Prostate gland (tissue), 2 donors: ENCODE measurements around the gene ACYP2. TPM values are rescaled to one million over a fixed set of nuclear protein-coding genes. Genes with fewer than 3 reads are reported as not detected.

ENCODE experiments used
- DNase-seq: peaks from one replicate; pipeline ENCODE4 v3.0.0-alpha.2; 2019; ENCODE audit warnings: low spot score
- H3K27ac ChIP-seq, 2 donors: fragments of 200-600 bp; sonication (generic); 2 replicates each; pipeline ENCODE4 v1.5.1; 2017 to 2019
- H3K27me3 ChIP-seq: fragments of 200-600 bp; sonication (generic); replicated peaks from 2 replicates; pipeline ENCODE4 v1.5.1; 2019; ENCODE audit not compliant: insufficient read depth
- H3K36me3 ChIP-seq, 2 donors: fragments of 200-600 bp; sonication (generic); 1 replicate in 1 of 2; 2 replicates in 1 of 2; pipeline versions ENCODE4 v1.5.1 to v1.8.1; 2017 to 2019
- H3K4me1 ChIP-seq: fragments of 200-600 bp; sonication (generic); replicated peaks from 2 replicates; pipeline ENCODE4 v1.5.1; 2019
- H3K4me3 ChIP-seq, 2 donors: fragments of 200-600 bp; sonication (generic); 2 replicates each; pipeline ENCODE4 v1.5.1; 2017 to 2019
- H3K9me3 ChIP-seq: fragments of 200-600 bp; sonication (generic); 2 replicates; pipeline ENCODE4 v1.5.1; 2017
- CTCF ChIP-seq, 4 experiments: fragments of 200-600 bp in 2 of 4; fragments of 450-650 bp in 2 of 4; sonication (generic) in 2 of 4; IDR thresholded peaks; 1 replicate in 3 of 4; 2 replicates in 1 of 4; pipeline ENCODE4 v1.5.1; 2016 to 2019; ENCODE audit warnings: antibody characterized with exemption in 4 of 4, mild to moderate bottlenecking in 2 of 4, moderate library complexity in 2 of 4
- POLR2A ChIP-seq: fragments of 450-650 bp; IDR thresholded peaks from one replicate; pipeline ENCODE4 v1.6.1; 2016; ENCODE audit warnings: antibody characterized with exemption, mild to moderate bottlenecking
- POLR2AphosphoS5 ChIP-seq: sonication (generic); formaldehyde crosslinking; IDR thresholded peaks from one replicate; pipeline ENCODE4 v1.6.1; 2017; ENCODE audit warnings: antibody characterized with exemption
- WGBS: methylation state at CpG from one replicate; pipeline ENCODE4 v1.1.5; 2018; 5-methylcytosine and 5-hydroxymethylcytosine counted together
- intact Hi-C: fragments of 100-400 bp; cut with DNase I; formaldehyde crosslinking; loops from one replicate; pipeline ENCODE4 v1.14.2; 2022
- total RNA-seq, 2 donors: library from RNA; depleted of rRNA; stranded (reverse); fragments of >200 nt; gene quantifications; one replicate each; pipeline ENCODE4 v1.1.0, GENCODE V29; 2016

The ACYP2 gene
- total RNA-seq, 2 donors from 2014 or later: 30.6 to 39.7 TPM

- H3K27me3 ChIP-seq: no peaks in the 10 kb centered on the region
- peaks cover 4% of the 10 kb centered on the region for H3K4me1 ChIP-seq
- intact Hi-C loops: no loop called here
- H3K36me3 ChIP-seq: no peaks in the 10 kb centered on the region
- 98% methylated on average over 4 of the region's 4 CpGs for WGBS
- TF ChIP-seq CTCF (IDR thresholded peaks at IDR 0.05): no peak
- TF ChIP-seq POLR2AphosphoS5: no peak
- no peak for TF ChIP-seq POLR2A
- no peak overlapping the region for H3K27ac ChIP-seq
- no peak for DNase-seq
- H3K9me3 ChIP-seq: no peaks in the 10 kb centered on the region
- H3K4me3 ChIP-seq: no peak overlapping the region
Measured at GRCh38 chr2:54213082-54213481, 97.7 kb downstream of the ACYP2 start.

GRCh38 chr2:54224997-54225396 lies 109.6 kb downstream of the ACYP2 start:
- H3K4me3 ChIP-seq: no peak overlapping the region
- TF ChIP-seq CTCF (IDR thresholded peaks at IDR 0.05) (no peak), POLR2A (no peak)
- H3K27ac ChIP-seq: no peak overlapping the region
- no peak for DNase-seq
- intact Hi-C loops: no loop called here
- 94% methylated on average over 2 of the region's 2 CpGs for WGBS
- no peaks in the 10 kb centered on the region for H3K36me3 ChIP-seq
- H3K9me3 ChIP-seq: no peaks in the 10 kb centered on the region
- peaks cover 3% of the 10 kb centered on the region for H3K4me1 ChIP-seq
- H3K27me3 ChIP-seq: no peaks in the 10 kb centered on the region

DNA sequence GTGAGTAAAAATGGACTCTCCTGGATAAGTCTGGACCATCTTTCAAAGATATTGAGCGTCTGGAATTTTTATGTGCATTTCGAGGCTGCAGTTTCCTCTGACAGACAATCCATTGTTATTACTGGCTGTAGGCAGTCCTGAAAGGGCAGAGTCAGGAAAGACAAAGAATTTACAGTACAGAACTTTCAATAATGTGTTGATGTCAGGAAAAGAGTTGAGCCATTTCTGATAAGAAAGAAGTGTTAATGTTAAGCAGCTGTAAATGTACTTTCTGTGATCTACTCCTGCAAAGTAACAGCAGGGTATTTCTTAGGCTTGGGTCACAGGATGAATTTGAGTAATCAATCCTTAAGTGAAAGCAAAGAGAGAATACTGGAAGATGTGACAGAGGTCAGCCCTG lies 110.8 kb downstream of the ACYP2 start:
- H3K4me3 ChIP-seq: no peak overlapping the region
- intact Hi-C loops: no loop called here
- H3K27me3 ChIP-seq: no peaks in the 10 kb centered on the region
- TF ChIP-seq POLR2A (no peak), CTCF (IDR thresholded peaks at IDR 0.05) (no peak), POLR2AphosphoS5 (no peak)
- H3K9me3 ChIP-seq: no peaks in the 10 kb centered on the region
- H3K36me3 ChIP-seq: no peaks in the 10 kb centered on the region
- no peak for DNase-seq
- 14% methylated on average over 2 of the region's 2 CpGs for WGBS
- no peak overlapping the region for H3K27ac ChIP-seq
- H3K4me1 ChIP-seq: peaks cover 3% of the 10 kb centered on the region

DNA sequence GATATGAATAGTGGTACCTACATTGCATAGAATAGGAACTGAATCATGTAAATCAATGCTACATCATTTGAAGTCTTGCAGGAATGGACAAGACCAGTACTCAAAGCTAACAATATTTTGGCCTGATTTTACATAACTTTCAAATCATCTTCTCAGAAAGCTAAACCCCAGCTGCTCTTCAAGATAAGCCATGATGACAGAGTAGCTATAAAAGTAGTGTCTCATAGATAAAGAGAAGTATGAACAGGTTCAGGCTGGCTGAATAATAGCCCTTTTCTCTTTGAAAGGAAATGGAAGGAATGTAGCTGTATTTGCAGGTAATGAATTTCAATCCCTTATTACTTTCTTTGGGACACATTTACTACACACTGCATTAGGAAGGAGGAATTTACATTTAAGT lies 112.4 kb downstream of the ACYP2 start:
- no peaks in the 10 kb centered on the region for H3K36me3 ChIP-seq
- no peaks in the 10 kb centered on the region for H3K9me3 ChIP-seq
- H3K27me3 ChIP-seq: no peaks in the 10 kb centered on the region
- no peak overlapping the region for H3K4me3 ChIP-seq
- H3K27ac ChIP-seq: no peak overlapping the region
- peaks cover 3% of the 10 kb centered on the region for H3K4me1 ChIP-seq
- DNase-seq: no peak
- intact Hi-C loops: no loop called here
- no peak for TF ChIP-seq POLR2AphosphoS5
- TF ChIP-seq POLR2A: no peak
- no peak for TF ChIP-seq CTCF (IDR thresholded peaks at IDR 0.05)

DNA sequence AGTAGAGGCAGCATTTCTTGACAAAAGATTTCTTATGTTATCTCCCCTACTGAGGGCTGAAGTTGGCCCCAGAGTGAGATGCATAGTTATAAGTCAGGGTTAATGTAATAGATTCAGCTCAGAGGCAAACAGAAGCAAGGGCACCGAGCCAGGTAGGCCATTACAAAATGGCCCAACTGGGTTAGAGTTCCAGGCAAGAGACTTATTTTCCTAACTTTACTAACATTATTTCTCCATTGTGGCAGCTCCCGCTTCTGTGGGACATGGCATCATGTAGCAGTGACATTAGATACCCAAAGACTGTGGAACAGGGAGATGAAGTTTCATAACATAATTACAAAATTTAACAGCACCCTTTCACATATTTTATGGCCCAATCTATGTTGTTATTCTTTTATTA lies 113.5 kb downstream of the ACYP2 start:
- 72% methylated on average over 2 of the region's 2 CpGs for WGBS
- Histone ChIP-seq H3K27ac (no peak overlapping the region), H3K4me1 (peaks cover 3% of the 10 kb centered on the region), H3K9me3 (no peaks in the 10 kb centered on the region), H3K27me3 (no peaks in the 10 kb centered on the region), H3K4me3 (no peak overlapping the region), H3K36me3 (no peaks in the 10 kb centered on the region)
- no peak for TF ChIP-seq CTCF (IDR thresholded peaks at IDR 0.05)
- no peak for TF ChIP-seq POLR2A
- no peak for TF ChIP-seq POLR2AphosphoS5
- no peak for DNase-seq
- intact Hi-C loops: no loop called here
